Endothelial cell of umbilical vein (primary cell): ENCODE results near the gene PITPNM1. TPM values are rescaled to one million over a fixed set of nuclear protein-coding genes. Genes with fewer than 3 reads are reported as not detected.

ENCODE experiments used
- BruUV-seq: library from RNA; stranded (reverse); fragments of 400-500 nt; replicated peaks from 2 replicates; lab custom pipeline; 2021; lab: Mats Ljungman, UMichigan
- CTCF ChIA-PET: fragments of 300-600, 350-600 bp; sonication (Branson Sonifier 250); formaldehyde crosslinking; loops from one replicate; lab custom pipeline; 2021; ENCODE audit warnings: antibody characterized with exemption, inconsistent platforms; lab: Charles Lee
- POLR2A ChIA-PET: fragments of 300-600, 350-600 bp; sonication (Branson Sonifier 250); formaldehyde crosslinking; loops from one replicate; lab custom pipeline; 2021; ENCODE audit warnings: antibody characterized with exemption, inconsistent platforms; lab: Charles Lee
- DNase-seq: peaks from one replicate; pipeline ENCODE4 v3.0.0-alpha.2; 2011; ENCODE audit warnings: low read depth, low spot score
- FAIRE-seq: peaks from 2 replicates; lab custom pipeline; 2011; peaks lifted over from hg19 to GRCh38; lab: Jason Lieb, UNC
- H2AFZ ChIP-seq: 2 replicates; pipeline ENCODE4 v1.6.0; 2012; ENCODE audit warnings: low read depth, low read length, control low read depth, inconsistent platforms
- H3K27ac ChIP-seq: 2 replicates; pipeline ENCODE4 v1.5.1; 2011; ENCODE audit warnings: low read depth, mild to moderate bottlenecking, control low read depth, low read length, moderate library complexity; ENCODE audit not compliant: insufficient read depth
- H3K27me3 ChIP-seq, 2 experiments: 2 replicates each; pipeline versions ENCODE4 v1.6.0 to v1.6.1; 2011; ENCODE audit warnings: low read length in 2 of 2, mixed read lengths in 1 of 2; ENCODE audit not compliant: control insufficient read depth in 2 of 2, insufficient read depth in 2 of 2
- H3K36me3 ChIP-seq, 2 experiments: 2 replicates in 1 of 2; 3 replicates in 1 of 2; pipeline ENCODE4 v1.5.1; 2011; ENCODE audit warnings: low read length in 2 of 2, mild to moderate bottlenecking in 1 of 2, moderate library complexity in 1 of 2; ENCODE audit not compliant: control insufficient read depth in 2 of 2, insufficient read depth in 2 of 2; ENCODE audit errors: extremely low read depth in 1 of 2
- H3K4me1 ChIP-seq: 3 replicates; pipeline ENCODE4 v1.5.1; 2011; ENCODE audit warnings: mild to moderate bottlenecking, low read length; ENCODE audit not compliant: control insufficient read depth, insufficient read depth; ENCODE audit errors: extremely low read depth
- H3K4me2 ChIP-seq: 2 replicates; pipeline ENCODE4 v1.6.1; 2011; ENCODE audit warnings: low read length, control low read depth, mixed read lengths; ENCODE audit not compliant: insufficient read depth
- H3K4me3 ChIP-seq, 3 experiments: fragments of 200-600 bp in 1 of 3; sonication (generic), shearing (Covaris generic) in 1 of 3; replicated peaks in 1 of 3; 2 replicates each; pipeline ENCODE4 v1.5.1; 2011 to 2016; ENCODE audit warnings: control low read depth in 3 of 3, low read length in 3 of 3, mild to moderate bottlenecking in 2 of 3, inconsistent platforms in 1 of 3, low read depth in 1 of 3, moderate library complexity in 1 of 3; ENCODE audit not compliant: insufficient read depth in 1 of 3
- H3K79me2 ChIP-seq: 2 replicates; pipeline ENCODE4 v1.6.0; 2012; ENCODE audit warnings: low read length, inconsistent platforms; ENCODE audit not compliant: control insufficient read depth, insufficient read depth
- H3K9ac ChIP-seq: replicated peaks from 2 replicates; pipeline ENCODE3; 2011; ENCODE audit warnings: low read length, control low read depth; ENCODE audit not compliant: insufficient read depth; ENCODE audit errors: extremely low read depth
- H3K9me1 ChIP-seq: replicated peaks from 3 replicates; pipeline ENCODE4 v1.6.0; 2011; ENCODE audit warnings: mild to moderate bottlenecking, low read length; ENCODE audit not compliant: control insufficient read depth, insufficient read depth; ENCODE audit errors: extremely low read depth
- H3K9me3 ChIP-seq: replicated peaks from 2 replicates; pipeline ENCODE4 v1.5.1; 2012; ENCODE audit warnings: low read length, inconsistent platforms; ENCODE audit not compliant: control insufficient read depth, insufficient read depth
- H4K20me1 ChIP-seq: replicated peaks from 2 replicates; pipeline ENCODE3; 2011; ENCODE audit warnings: mild to moderate bottlenecking, low read length; ENCODE audit not compliant: control insufficient read depth, insufficient read depth; ENCODE audit errors: extremely low read depth
- EZH2 ChIP-seq: IDR thresholded peaks from 2 replicates; pipeline ENCODE4 v1.6.1; 2012; ENCODE audit warnings: borderline replicate concordance, low read depth, mild to moderate bottlenecking, moderate library complexity, low read length, inconsistent platforms; ENCODE audit not compliant: severe bottlenecking
- FOS ChIP-seq: IDR thresholded peaks from 2 replicates; pipeline ENCODE4 v1.6.1; 2011; ENCODE audit warnings: mild to moderate bottlenecking, low read length, moderate library complexity, borderline replicate concordance; ENCODE audit not compliant: insufficient read depth
- GATA2 ChIP-seq: IDR thresholded peaks from 2 replicates; pipeline ENCODE4 v1.7.0; 2011; ENCODE audit warnings: low read depth, mild to moderate bottlenecking, moderate library complexity, mixed read lengths, low read length; ENCODE audit not compliant: insufficient read length, insufficient read depth
- JUN ChIP-seq: IDR thresholded peaks from 2 replicates; pipeline ENCODE4 v1.6.1; 2011; ENCODE audit warnings: borderline replicate concordance, low read depth; ENCODE audit not compliant: insufficient read length, insufficient read depth
- MYC ChIP-seq: IDR thresholded peaks from one replicate; pipeline ENCODE4 v1.6.1; 2011; ENCODE audit warnings: mild to moderate bottlenecking, low read depth, low read length
- POLR2A ChIP-seq: IDR thresholded peaks from 2 replicates; pipeline ENCODE4 v1.6.1; 2012; ENCODE audit warnings: low read depth, mild to moderate bottlenecking, control low read depth, low read length
- POLR2AphosphoS5 ChIP-seq: IDR thresholded peaks from 2 replicates; pipeline ENCODE4 v1.6.1; 2012; ENCODE audit warnings: low read depth, mild to moderate bottlenecking, control low read depth, low read length, moderate library complexity; ENCODE audit not compliant: insufficient read depth
- dilution Hi-C: fragments of 300-500 bp; cut with MboI; formaldehyde crosslinking; loops from one replicate; pipeline ENCODE4 v1.15.0; 2019; ENCODE audit warnings: low sequenced_read_pairs; ENCODE audit not compliant: extremely low pct_ligation_motif_present
- intact Hi-C: fragments of 100-400 bp; cut with micrococcal nuclease; formaldehyde crosslinking; loops from one replicate; pipeline ENCODE4 v1.10.0; 2022
- polyA plus RNA-seq, 4 experiments: library from polyadenylated mRNA; depleted of rRNA in 3 of 4; stranded (reverse) in 3 of 4; unstranded in 1 of 4; fragments of >200 nt; gene quantifications; 2 replicates each; pipeline versions ENCODE4 v1.2.1 to v1.2.3, GENCODE V29; 2011 to 2012; ENCODE audit warnings: missing spikeins in 1 of 4
- total RNA-seq: library from RNA; stranded (reverse); gene quantifications from 2 replicates; pipeline ENCODE4 v1.2.3, GENCODE V29; 2021
- TF ChIP-seq, protein P1 (sequence below): IDR thresholded peaks from 2 replicates; pipeline ENCODE4 v1.6.1; 2011; ENCODE audit not compliant: insufficient read depth, insufficient read length
- TF ChIP-seq, protein P2 (sequence below), 2 donors: IDR thresholded peaks; 1 replicate in 1 of 2; 2 replicates in 1 of 2; pipeline ENCODE4 v1.5.1; 2011; ENCODE audit warnings: low read length in 2 of 2, mild to moderate bottlenecking in 2 of 2, moderate library complexity in 2 of 2, control low read depth in 1 of 2, inconsistent platforms in 1 of 2, low read depth in 1 of 2; ENCODE audit not compliant: insufficient read depth in 1 of 2; ENCODE audit errors: extremely low read depth in 1 of 2

The PITPNM1 gene
- total and polyA plus RNA-seq, 2 donors (not counting 3 experiments of a cell fraction or from before 2014, with no cell fraction given) = 16.5 to 26.4 TPM

DNA sequence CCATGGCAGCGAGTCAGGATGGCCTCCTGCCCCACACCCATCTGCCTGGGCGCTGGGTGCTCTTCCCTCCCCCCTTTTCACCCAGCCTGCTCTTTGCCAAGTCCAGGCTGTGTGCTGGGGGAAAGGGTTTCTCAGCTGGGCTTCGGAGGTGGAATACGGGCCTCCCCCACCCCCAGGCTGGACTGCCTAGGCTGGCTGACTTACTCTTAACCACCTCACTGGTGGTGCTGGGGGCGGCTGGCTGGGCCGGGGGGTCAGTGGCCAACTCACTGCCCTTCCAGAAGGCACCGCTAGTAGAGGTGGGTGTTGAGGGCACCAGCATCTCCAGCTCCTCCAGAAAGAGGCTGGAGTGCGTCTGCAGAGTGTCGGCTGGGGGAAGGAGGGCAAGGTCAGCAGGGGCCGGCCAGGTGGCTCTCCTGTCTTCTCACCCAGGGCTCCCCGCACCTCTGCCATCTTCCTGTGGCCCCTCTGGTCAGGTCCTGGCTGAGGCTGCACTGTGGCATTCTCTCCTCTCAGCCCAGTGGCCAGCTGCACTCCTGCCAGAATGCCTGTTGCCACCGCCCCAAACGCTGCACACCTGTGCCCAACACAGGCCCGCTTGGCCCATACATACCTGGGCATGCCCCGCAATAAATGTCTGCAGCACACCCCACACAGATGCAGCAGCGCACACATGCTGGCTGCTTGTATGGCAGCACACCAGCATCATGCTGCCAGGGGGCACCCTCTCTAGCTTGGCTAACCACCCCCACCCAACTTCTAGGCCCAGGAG lies 9.7 kb downstream of the PITPNM1 start:
- Histone ChIP-seq H2AFZ (no peak overlapping the region), H3K27ac (no peak overlapping the region), H3K4me1 (no peaks in the 10 kb centered on the region), H4K20me1 (no peaks in the 10 kb centered on the region), H3K4me2 (no peak overlapping the region), H3K9me3 (no peaks in the 10 kb centered on the region), H3K9ac (no peak overlapping the region), H3K9me1 (no peaks in the 10 kb centered on the region), H3K27me3 (no peaks in the 10 kb centered on the region), H3K36me3 (peaks cover 0 to 3% of the 10 kb centered on the region in 2 experiments), H3K79me2 (no peaks in the 10 kb centered on the region), H3K4me3 (no peak overlapping the region)
- dilution Hi-C loops = no loop called here
- ChIA-PET CTCF (no interaction called here), POLR2A (no interaction called here)
- intact Hi-C loops = no loop called here
- no peak for TF ChIP-seq EZH2
- TF ChIP-seq POLR2AphosphoS5 = no peak
- TF ChIP-seq MYC = no peak
- no peak for TF ChIP-seq JUN
- TF ChIP-seq, protein P1, sequence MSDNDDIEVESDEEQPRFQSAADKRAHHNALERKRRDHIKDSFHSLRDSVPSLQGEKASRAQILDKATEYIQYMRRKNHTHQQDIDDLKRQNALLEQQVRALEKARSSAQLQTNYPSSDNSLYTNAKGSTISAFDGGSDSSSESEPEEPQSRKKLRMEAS = no peak
- no peak for TF ChIP-seq FOS
- TF ChIP-seq, protein P2, sequence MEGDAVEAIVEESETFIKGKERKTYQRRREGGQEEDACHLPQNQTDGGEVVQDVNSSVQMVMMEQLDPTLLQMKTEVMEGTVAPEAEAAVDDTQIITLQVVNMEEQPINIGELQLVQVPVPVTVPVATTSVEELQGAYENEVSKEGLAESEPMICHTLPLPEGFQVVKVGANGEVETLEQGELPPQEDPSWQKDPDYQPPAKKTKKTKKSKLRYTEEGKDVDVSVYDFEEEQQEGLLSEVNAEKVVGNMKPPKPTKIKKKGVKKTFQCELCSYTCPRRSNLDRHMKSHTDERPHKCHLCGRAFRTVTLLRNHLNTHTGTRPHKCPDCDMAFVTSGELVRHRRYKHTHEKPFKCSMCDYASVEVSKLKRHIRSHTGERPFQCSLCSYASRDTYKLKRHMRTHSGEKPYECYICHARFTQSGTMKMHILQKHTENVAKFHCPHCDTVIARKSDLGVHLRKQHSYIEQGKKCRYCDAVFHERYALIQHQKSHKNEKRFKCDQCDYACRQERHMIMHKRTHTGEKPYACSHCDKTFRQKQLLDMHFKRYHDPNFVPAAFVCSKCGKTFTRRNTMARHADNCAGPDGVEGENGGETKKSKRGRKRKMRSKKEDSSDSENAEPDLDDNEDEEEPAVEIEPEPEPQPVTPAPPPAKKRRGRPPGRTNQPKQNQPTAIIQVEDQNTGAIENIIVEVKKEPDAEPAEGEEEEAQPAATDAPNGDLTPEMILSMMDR (IDR thresholded peaks at IDR 0.05; ENCODE audit: extremely low read depth in 1 of 2, insufficient read depth in 1 of 2, low read depth in 1 of 2, low read length in 2 of 2) = no peak
- TF ChIP-seq POLR2A = no peak
- TF ChIP-seq GATA2 = no peak
- no peak for DNase-seq
- no peak for FAIRE-seq
- BruUV-seq = no TSS peak
